Measurements from ENCODE around the gene CSH2.
"Not testable (repeated sequence)": the region's sequence is repeated elsewhere in the genome, so short reads cannot be mapped to it uniquely, and the experiment has no call there.

Gene CSH2

DNA sequence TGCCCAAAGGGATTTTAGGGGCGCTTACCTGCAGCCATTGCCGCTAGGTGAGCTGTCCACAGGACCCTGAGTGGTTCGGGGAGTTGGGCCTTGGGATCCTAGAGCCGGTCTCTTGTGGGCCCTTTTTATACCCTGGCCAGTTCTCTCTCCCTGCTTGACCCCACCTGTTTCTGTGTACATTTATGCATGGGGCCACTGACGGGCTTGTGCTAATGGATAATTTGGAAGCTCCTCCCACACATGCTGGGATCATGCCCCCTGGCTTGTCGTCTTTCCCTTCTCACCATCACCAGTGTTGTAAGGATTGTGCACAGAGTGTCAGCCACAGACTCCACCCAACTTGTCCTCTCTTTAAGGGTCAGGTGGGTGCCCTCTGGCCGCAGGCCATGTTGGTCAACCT is at the start of gene CSH2:
CSH2 (minus strand) TSS at position 101 of the 400 bp plus-strand sequence; CDS start at position 38, 63 bp downstream.
- not testable (repeated sequence) for DNase-seq

DNA sequence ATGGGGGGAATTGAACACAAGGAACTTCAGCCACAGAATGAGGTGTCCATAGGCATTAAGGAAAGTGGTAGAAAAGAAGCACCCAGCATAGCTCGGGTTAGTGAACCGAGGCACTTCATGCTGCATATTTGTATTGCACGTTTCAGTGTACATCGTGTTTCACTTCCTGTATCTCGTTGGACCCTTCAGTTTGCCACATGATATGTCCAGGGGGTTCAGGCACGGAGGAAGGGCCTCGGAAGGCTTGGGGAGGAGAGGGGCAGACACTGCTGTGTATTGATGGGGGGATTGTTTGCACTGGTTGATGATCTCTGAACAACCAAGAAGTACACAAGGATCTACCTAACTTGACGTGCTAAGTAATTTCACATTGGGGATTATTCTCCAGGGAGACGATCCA is 48.9 kb upstream of the CSH2 start:
- DNase-seq, result not testable (repeated sequence)

DNA sequence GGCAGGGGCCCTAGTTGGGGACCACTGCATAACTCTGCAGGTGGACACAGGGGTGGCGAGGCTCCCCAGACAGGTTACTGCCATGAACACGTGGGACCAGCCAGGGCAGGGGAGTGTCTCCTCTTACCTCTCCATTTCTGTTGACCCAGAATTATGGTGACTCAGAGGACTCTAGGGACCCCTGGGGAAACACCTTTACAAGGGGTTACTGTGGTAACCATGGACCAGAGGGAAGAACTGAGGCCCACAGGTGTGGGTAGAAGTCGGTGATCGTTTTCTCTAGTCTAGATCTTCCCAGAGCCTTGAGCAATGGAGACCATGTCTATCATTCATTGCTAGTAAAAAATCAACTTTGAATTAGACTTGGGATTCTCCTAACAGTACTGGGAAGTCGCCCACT is 47.3 kb upstream of the CSH2 start:
- DNase-seq, result not testable (repeated sequence)

DNA sequence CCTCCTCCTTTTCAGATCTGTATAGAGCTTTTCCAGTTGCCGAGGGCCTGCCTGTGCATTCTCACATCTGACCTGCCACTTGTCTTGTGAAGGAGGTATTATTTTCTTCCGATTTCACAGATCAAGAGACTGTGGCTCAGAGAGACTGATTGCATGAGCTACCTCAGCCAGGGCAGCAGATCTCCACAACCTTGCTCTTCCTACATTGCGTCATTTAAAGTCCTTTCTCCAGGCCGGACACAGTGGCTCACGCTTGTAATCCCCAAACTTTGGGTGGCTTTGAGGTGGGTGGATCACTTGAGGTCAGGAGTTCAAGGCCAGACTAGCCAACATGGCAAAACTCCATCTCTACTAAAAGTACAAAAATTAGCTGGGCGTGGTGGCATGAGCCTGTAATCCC is 46.6 kb upstream of the CSH2 start:
- DNase-seq, result not testable (repeated sequence)

DNA sequence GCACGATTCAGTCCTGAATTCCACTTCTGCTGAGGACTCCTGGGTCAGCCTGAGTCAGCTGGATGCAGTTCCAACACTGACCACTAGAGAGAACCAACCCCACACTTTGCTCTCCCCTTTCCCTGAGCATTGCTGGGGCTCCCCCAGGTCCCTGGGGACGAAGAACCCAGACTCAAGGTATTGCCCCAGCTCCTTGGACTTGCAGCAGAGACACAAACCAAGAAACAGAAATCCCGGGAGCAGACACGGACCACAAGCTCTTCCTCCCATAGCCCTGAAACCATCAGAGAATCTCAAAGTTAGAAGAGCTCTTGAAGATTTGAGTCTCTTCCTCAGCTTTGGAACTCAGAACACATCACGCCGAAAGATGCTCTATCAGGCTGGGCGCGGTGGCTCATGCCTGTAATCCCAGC is 45.8 kb upstream of the CSH2 start:
- peak; percentile 81 for DNase-seq

DNA sequence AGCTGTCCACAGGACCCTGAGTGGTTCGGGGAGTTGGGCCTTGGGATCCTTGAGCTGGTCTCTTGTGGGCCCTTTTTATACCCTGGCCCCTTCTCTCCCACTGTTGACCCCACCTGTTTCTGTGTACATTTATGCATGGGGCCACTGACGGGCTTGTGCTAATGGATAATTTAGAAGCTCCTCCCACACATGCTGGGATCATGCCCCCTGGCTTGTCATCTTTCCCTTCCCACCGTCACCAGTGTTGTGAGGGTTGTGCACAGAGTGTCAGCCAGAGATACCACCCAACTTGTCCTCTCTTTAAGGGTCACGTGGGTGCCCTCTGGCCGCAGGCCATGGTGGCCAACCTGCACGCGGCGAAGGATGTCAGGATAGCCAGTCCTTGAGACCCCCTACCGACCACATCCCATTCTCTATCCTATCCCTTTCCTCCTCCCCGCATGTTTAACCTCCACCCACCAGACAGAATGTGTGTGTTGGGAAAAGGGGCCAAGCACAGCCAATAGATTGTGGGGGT is 45.4 kb upstream of the CSH2 start, which contains the start of gene GH1:
GH1 (minus strand) TSS at position 51 of the 517 bp plus-strand sequence. CDS start 63 bp downstream, outside the sequence.
- not testable (repeated sequence) for DNase-seq

DNA sequence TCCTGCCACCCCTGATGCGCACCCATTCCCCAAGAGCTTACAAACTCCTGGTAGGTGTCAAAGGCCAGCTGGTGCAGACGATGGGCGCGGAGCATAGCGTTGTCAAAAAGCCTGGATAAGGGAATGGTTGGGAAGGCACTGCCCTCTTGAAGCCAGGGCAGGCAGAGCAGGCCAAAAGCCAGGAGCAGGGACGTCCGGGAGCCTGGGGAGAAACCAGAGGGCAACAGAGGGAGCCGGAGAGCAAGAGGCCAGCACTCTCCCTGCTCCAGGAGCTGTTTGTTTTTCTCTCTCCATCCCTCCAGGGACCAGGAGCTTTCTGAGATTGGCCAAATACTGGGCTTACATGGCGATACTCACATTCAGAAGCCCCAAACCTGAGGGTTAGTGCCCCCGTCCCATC is 44.8 kb upstream of the CSH2 start:
- no peak for DNase-seq

DNA sequence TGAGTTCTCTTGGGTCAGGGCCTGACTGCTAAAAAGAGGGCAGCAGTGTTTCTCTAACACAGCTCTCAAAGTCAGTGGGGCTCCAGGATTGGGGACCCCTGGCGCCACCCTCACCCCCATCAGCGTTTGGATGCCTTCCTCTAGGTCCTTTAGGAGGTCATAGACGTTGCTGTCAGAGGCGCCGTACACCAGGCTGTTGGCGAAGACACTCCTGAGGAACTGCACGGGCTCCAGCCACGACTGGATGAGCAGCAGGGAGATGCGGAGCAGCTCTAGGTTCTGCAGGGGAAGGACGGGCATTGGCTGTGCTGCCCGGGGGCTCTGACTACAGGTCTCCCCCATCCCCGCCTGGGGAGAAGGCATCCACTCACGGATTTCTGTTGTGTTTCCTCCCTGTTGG is 44.2 kb upstream of the CSH2 start:
- no peak for DNase-seq

DNA sequence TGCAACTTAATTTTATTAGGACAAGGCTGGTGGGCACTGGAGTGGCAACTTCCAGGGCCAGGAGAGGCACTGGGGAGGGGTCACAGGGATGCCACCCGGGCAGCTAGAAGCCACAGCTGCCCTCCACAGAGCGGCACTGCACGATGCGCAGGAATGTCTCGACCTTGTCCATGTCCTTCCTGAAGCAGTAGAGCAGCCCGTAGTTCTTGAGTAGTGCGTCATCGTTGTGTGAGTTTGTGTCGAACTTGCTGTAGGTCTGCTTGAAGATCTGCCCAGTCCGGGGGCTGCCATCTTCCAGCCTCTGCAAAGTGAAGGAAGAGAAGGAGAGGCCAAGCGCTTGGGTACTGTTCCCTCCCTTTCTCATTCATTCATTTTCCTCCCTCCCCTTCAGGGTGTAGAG is 43.7 kb upstream of the CSH2 start:
- DNase-seq, result not testable (repeated sequence)

DNA sequence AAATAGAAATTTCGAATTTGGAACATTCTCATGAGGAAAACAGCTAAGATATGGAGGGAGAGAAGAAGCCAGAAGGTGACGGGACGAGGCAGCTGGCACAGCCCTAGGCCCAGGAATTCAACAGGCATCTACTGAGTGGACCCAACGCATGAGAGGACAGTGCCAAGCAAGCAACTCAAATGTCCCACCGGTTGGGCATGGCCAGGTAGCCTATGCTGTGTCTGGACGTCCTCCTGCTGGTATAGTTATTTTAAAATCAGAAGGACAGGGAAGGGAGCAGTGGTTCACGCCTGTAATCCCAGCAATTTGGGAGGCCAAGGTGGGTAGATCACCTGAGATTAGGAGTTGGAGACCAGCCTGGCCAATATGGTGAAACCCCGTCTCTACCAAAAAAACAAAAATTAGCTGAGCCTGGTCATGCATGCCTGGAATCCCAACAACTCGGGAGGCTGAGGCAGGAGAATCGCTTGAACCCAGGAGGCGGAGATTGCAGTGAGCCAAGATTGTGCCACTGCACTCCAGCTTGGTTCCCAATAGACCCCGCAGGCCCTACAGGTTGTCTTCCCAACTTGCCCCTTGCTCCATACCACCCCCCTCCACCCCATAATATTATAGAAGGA is 43.2 kb upstream of the CSH2 start:
- no peak for DNase-seq

DNA sequence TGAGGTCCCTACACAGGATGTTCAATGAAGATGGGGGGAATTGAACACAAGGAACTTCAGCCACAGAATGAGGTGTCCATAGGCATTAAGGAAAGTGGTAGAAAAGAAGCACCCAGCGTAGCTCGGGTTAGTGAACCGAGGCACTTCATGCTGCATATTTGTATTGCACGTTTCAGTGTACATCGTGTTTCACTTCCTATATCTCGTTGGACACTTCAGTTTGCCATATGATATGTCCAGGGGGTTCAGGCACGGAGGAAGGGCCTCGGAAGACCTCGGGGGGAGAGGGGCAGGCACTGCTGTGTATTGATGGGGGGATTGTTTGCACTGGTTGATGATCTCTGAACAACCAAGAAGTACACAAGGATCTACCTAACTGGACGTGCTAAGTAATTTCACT is 42.3 kb upstream of the CSH2 start:
- DNase-seq, result not testable (repeated sequence)

DNA sequence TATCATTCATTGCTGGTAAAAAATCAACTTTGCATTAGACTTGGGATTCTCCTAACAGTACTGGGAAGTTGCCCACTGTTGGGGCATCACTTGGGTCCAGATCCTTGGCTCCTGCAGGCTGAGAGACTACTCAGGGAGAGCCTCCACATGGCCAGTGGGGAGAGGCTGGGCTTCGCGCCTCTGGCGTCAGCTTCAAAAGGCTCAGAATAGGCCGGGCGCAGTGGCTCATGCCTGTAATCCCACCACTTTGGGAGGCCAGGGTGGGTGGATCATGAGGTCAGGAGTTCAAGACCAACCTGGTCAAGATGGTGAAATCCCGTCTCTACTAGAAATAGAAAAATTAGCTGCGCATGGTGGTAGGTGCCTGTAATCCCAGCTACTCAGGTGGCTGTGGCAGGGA is 41.0 kb upstream of the CSH2 start:
- DNase-seq, result no peak

DNA sequence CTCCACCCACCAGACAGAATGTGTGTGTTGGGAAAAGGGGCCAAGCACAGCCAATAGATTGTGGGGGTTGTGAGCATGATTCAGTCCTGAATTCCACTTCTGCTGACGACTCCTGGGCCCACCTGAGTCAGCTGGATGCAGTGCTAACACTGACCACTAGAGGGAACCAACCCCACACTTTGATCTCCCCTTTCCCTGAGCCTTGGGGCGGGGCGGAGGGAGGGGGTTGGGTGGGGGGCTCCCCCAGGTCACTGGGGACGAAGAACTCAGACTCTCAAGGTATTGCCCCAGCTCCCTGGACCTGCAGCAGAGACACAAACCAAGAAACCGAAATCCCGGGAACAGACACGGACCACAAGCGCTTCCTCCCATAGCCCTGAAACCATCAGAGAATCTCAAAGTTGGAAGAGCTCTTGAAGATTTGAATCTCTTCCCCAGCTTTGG is 38.2 kb upstream of the CSH2 start:
- peak; percentile 64 for DNase-seq

DNA sequence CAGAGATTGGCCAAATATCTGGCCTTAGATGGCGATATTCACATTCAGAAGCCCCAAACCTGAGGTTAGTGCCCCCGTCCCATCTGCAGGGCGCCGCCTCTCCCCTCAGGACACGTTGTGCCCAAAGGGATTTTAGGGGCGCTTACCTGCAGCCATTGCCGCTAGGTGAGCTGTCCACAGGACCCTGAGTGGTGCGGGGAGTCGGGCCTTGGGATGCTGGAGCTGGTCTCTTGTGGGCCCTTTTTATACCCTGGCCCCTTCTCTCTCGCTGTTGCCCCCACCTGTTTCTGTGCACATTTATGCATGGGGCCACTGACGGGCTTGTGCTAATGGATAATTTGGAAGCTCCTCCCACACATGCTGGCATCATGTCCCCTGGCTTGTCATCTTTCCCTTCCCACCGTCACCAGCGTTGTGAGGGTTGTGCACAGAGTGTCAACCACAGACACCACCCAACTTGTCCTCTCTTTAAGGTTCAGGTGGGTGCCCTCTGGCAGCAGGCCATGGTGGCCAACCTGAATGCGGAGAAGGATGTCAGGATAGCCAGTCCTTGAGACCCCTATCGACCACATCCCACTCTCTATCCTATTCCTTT is 37.7 kb upstream of the CSH2 start, which contains the start of gene CSHL1:
CSHL1 (minus strand) TSS at position 218 of the 595 bp plus-strand sequence; CDS start at position 156, 62 bp downstream.
- no peak for DNase-seq

DNA sequence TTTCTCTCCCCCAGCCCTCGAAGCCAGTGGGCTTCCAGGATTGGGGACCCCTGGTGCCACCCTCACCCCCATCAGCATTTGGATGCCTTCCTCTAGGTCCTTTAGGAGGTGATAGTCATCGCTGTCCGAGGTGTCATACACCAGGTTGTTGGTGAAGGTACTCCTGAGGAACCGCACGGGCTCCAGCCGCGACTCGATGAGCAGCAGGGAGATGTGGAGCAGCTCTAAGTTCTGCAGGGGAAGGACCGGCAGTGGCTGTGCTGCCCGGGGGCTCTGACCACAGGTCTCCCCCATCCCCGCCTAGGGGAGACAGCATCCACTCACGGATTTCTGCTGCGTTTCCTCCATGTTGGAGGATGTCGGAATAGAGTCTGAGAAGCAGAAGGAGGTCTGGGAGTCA is 36.6 kb upstream of the CSH2 start:
- DNase-seq, result no peak

DNA sequence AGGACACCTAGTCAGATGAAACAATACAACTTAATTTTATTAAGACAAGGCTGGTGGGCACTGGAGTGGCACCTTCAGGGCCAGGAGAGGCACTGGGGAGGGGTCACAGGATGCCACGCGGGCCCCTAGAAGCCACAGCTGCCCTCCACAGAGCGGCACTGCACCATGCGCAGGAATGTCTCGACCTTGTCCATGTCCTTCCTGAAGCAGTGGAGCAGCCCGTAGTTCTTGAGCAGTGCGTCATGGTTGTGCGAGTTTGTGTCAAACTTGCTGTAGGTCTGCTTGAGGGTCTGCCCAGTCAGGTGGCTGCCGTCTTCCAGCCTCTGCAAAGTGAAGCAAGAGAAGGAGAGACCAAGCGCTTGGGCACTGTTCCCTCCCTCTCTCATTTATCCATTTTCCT is 36.1 kb upstream of the CSH2 start:
- not testable (repeated sequence) for DNase-seq

DNA sequence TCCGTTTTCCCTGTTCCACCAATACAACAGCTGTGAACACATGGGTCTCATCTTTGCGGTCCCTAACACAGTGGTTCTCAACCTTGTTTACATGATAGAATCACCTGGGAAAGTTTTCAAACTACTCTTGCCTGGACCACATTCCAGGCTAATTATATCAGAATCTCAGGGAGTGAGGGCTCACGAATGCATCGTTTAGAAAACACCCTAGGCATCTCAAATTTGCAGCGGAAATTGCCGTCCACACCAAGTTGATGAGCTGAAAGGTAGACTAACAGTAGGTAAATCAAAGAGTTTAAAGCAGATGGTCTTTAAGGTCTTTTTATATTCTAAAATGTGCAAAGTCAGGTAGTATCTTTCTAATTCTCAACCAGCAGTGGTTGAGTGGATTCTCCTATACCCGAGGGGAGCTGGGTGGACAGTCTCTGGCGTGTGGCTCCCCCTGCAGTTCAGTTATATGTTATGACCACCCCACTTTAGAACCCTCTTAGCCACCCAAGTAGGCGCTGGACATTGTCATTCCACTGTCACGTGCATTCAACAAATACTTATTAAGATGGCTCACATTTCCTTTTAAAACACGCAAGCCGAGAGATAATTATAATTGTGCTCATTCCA is 33.8 kb upstream of the CSH2 start:
- DNase-seq, result not testable (repeated sequence)

DNA sequence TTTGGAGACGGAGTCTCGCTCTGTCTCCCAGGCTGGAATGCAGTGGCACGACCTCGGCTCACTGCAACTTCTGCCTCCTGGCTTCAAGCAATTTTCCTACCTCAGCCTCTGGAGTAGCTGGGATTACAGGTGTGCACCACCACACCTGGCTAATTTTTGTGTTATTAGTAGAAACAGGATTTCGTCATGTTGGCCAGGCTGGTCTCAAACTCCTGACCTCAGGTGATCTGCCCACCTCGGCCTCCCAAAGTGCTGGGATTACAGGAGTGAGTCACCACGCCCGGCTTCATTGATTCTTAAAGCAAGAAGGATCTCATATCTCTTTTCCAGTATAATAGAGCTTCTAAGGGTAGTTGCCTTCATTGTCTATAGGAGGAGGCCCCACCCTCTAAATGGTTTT is 31.3 kb upstream of the CSH2 start:
- not testable (repeated sequence) for DNase-seq

DNA sequence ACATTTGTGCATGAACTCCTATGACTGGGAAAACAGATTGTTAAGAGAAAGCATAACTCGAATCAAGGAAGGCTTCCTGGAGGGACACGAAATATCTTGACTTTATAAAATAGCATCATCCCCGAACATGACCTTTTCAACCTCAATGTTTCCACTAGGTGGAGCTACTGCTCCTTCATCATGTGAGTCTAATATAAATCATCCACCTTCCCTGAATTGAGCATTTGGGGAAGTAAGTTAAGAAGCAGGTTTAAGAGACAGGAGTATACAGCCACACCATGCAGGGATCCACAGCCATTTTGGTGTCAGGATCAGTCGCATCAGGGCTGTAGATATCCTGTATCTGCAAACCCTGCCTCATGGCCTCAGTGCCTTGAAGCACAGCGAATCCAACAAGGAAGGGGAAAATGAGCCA is 30.3 kb upstream of the CSH2 start:
- DNase-seq, result peak; percentile 55

DNA sequence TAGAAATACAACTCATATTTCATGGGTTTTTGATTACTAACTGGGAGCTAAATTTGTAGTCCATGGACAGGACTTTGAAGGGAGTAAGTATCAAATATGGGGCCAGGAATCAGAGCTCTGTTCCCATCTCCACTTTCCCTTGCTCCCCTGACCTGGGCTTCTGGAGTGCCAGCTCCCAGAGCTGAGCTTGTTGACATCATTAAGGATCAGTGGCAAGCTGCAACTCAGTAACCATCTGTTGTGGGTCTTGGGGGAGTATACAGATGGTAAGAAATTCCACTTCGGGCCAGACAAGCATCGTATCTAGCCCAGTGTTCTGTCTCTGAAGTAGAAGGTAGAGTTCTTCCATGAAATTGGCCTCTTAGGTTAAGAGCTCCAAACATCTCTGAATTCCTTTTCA is 28.5 kb upstream of the CSH2 start:
- DNase-seq, result not testable (repeated sequence)

DNA sequence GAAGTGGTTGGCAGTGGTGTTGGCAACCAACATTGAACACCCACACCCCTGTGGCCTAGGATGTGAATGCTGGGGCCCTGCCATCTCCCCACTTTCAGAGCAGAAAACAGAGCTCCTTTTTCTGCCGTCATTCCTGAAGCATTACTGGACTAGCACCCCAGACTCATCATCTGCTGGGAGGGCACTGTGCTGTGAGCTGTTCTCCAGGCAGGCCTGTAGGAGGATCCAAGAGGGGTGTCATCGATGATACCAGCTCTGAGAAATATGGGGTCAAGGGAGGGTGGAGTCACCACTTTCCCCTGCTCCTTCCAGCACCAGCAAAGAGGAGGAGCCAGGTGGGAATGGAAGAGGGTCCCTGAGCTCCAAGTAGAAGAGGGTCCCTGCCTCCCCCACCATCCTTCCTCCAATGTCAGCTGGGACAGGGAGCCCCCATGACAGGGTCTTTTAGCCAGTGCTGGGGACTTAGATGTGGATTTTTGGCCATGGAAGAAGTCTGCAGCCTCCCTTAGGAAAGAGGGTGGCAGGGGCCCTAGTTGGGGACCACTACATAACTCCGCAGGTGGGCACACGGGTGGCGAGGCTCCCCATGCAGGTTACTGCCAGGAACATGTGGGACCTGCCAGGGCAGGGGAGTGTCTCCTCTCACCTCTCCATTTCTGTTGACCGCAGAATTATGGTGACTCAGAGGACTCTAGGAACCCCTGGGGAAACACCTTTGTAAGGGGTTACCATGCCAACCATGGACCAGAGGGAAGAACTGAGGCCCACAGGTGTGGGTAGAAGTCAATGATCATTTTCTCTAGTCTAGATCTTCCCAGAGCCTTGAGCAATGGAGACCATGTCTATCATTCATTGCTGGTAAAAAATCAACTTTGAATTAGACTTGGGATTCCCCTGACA is 25.7 kb upstream of the CSH2 start:
- DNase-seq, result peak; percentile 60

DNA sequence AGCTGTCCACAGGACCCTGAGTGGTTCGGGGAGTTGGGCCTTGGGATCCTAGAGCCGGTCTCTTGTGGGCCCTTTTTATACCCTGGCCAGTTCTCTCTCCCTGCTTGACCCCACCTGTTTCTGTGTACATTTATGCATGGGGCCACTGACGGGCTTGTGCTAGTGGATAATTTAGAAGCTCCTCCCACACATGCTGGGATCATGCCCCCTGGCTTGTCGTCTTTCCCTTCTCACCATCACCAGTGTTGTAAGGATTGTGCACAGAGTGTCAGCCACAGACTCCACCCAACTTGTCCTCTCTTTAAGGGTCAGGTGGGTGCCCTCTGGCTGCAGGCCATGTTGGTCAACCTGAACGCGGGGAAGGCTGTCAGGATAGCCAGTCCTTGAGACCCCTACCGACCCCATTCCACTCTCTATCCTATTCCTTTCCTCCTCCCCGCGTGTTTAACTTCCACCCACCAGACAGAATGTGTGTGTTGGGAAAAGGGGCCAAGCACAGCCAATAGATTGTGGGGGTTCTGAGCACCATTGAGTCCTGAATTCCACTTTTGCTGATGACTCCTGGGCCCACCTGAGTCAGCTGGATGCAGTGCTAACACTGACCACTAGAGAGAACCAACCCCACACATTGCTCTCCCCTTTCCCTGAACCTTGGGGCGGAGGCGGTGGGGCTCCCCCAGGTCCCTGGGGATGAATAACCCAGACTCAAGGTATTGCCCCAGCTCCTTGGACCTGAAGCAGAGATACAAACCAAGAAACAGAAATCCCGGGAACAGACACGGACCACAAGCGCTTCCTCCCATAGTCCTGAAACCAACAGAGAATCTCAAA is 23.3 kb upstream of the CSH2 start, which contains the start of gene CSH1:
CSH1 (minus strand) TSS at position 51 of the 831 bp plus-strand sequence. CDS start 63 bp downstream, outside the sequence.
- DNase-seq, result not testable (repeated sequence)
